Caco-2 (cell line): ENCODE data around the gene COL25A1. TPM values are rescaled to one million over a fixed set of nuclear protein-coding genes. Genes with fewer than 3 reads are reported as not detected.

Experiments
- BruUV-seq: library from RNA; stranded (reverse); fragments of 400-500 nt; replicated peaks from 2 replicates; lab custom pipeline; 2021; lab: Mats Ljungman, UMichigan
- CTCF ChIA-PET: fragments of 300-600 bp; sonication (Branson Sonifier 250); formaldehyde crosslinking; loops from one replicate; lab custom pipeline; 2022; ENCODE audit warnings: antibody characterized with exemption; lab: Charles Lee
- POLR2A ChIA-PET: fragments of 300-600 bp; sonication (Branson Sonifier 250); formaldehyde crosslinking; loops from one replicate; lab custom pipeline; 2022; ENCODE audit warnings: antibody characterized with exemption; lab: Charles Lee
- DNase-seq, 2 experiments: peaks; one replicate each; pipeline versions ENCODE4 v3.0.0 to v3.0.0-alpha.2; 2020 to 2022
- H3K27me3 ChIP-seq: replicated peaks from 2 replicates; pipeline ENCODE4 v1.6.0; 2011; ENCODE audit warnings: low read length; ENCODE audit not compliant: control insufficient read depth, insufficient read depth
- H3K36me3 ChIP-seq: 2 replicates; pipeline ENCODE4 v1.5.1; 2011; ENCODE audit warnings: low read length; ENCODE audit not compliant: control insufficient read depth, insufficient read depth
- H3K4me1 ChIP-seq: fragments of 250-450 bp; sonication (Bioruptor Pico); 2 replicates; pipeline ENCODE4 v1.5.1; 2020; ENCODE audit warnings: mild to moderate bottlenecking
- H3K4me3 ChIP-seq: 2 replicates; pipeline ENCODE4 v1.5.1; 2011; ENCODE audit warnings: low read depth, mild to moderate bottlenecking, control low read depth, low read length
- H3K9me3 ChIP-seq: fragments of 250-450 bp; sonication (Bioruptor Pico); 2 replicates; pipeline ENCODE4 v1.5.1; 2020; ENCODE audit warnings: mild to moderate bottlenecking, moderate library complexity
- H3K27ac Mint-ChIP-seq: one replicate; pipeline ENCODE4 v1.8.0; 2022; ENCODE audit warnings: mixed read lengths; ENCODE audit not compliant: unreplicated experiment
- H3K27me3 Mint-ChIP-seq: one replicate; pipeline ENCODE4 v1.8.0; 2022; ENCODE audit warnings: mixed read lengths; ENCODE audit not compliant: insufficient read depth, unreplicated experiment
- H3K36me3 Mint-ChIP-seq: one replicate; pipeline ENCODE4 v1.8.0; 2022; ENCODE audit warnings: mild to moderate bottlenecking, mixed read lengths; ENCODE audit not compliant: insufficient read depth, unreplicated experiment
- H3K4me1 Mint-ChIP-seq: one replicate; pipeline ENCODE4 v1.8.0; 2022; ENCODE audit warnings: low read depth, mixed read lengths; ENCODE audit not compliant: unreplicated experiment
- H3K4me3 Mint-ChIP-seq: one replicate; pipeline ENCODE4 v1.8.0; 2022; ENCODE audit warnings: mild to moderate bottlenecking, moderate library complexity, mixed read lengths; ENCODE audit not compliant: unreplicated experiment
- H3K9me3 Mint-ChIP-seq: one replicate; pipeline ENCODE4 v1.8.0; 2022; ENCODE audit warnings: mixed read lengths; ENCODE audit not compliant: unreplicated experiment
- CTCF ChIP-seq, 2 experiments: fragments of 200-600 bp in 1 of 2; IDR thresholded peaks; 1 replicate in 1 of 2; 2 replicates in 1 of 2; pipeline versions ENCODE4 v1.5.1 to v1.8.0; 2011 to 2022; ENCODE audit warnings: antibody characterized with exemption in 1 of 2, control low read depth in 1 of 2, inconsistent platforms in 1 of 2, low read depth in 1 of 2, low read length in 1 of 2, mild to moderate bottlenecking in 1 of 2, moderate library complexity in 1 of 2; ENCODE audit not compliant: insufficient read depth in 1 of 2, severe bottlenecking in 1 of 2, unreplicated experiment in 1 of 2
- intact Hi-C: fragments of 100-400 bp; cut with micrococcal nuclease; formaldehyde crosslinking; loops from one replicate; pipeline ENCODE4 v1.10.0; 2022; ENCODE audit not compliant: unreplicated experiment
- total RNA-seq: library from RNA; stranded (reverse); gene quantifications from 2 replicates; pipeline ENCODE4 v1.2.3, GENCODE V29; 2022

Gene COL25A1
- total RNA-seq, 1 experiment from 2014 or later = not detected

GRCh38 chr4:108772402-108772801 lies 530.1 kb downstream of the COL25A1 start:
- BruUV-seq = no TSS peak
- Mint-ChIP-seq H3K27ac (no peak overlapping the region), H3K27me3 (peaks cover 5% of the 10 kb centered on the region), H3K36me3 (no peaks in the 10 kb centered on the region), H3K4me3 (no peak overlapping the region), H3K4me1 (no peaks in the 10 kb centered on the region), H3K9me3 (no peaks in the 10 kb centered on the region)
- CTCF ChIA-PET = no interaction called here
- intact Hi-C loops = no loop called here
- H3K36me3 ChIP-seq = no peaks in the 10 kb centered on the region
- H3K27me3 ChIP-seq = no peaks in the 10 kb centered on the region
- POLR2A ChIA-PET = no interaction called here
- no peaks in the 10 kb centered on the region for H3K9me3 ChIP-seq
- no peak for DNase-seq
- no peak overlapping the region for H3K4me3 ChIP-seq
- TF ChIP-seq CTCF (IDR thresholded peaks at IDR 0.05; ENCODE audit: insufficient read depth in 1 of 2, low read depth in 1 of 2, low read length in 1 of 2, severe bottlenecking in 1 of 2, unreplicated experiment in 1 of 2) = no peak
- no peaks in the 10 kb centered on the region for H3K4me1 ChIP-seq

GRCh38 chr4:108766058-108766457 lies 536.4 kb downstream of the COL25A1 start:
- Mint-ChIP-seq H3K4me1 (peaks cover 7% of the 10 kb centered on the region), H3K27ac (no peak overlapping the region), H3K27me3 (peaks cover 13% of the 10 kb centered on the region), H3K36me3 (no peaks in the 10 kb centered on the region), H3K9me3 (no peaks in the 10 kb centered on the region), H3K4me3 (no peak overlapping the region)
- no peaks in the 10 kb centered on the region for H3K36me3 ChIP-seq
- POLR2A ChIA-PET = no interaction called here
- no peak for DNase-seq
- peaks cover 1% of the 10 kb centered on the region; the same call in 1 of the 2 replicates for H3K27me3 ChIP-seq
- BruUV-seq = no TSS peak
- no peak overlapping the region for H3K4me3 ChIP-seq
- intact Hi-C loops = no loop called here
- no peaks in the 10 kb centered on the region for H3K9me3 ChIP-seq
- no peak for TF ChIP-seq CTCF (IDR thresholded peaks at IDR 0.05; ENCODE audit: insufficient read depth in 1 of 2, low read depth in 1 of 2, low read length in 1 of 2, severe bottlenecking in 1 of 2, unreplicated experiment in 1 of 2)
- no peaks in the 10 kb centered on the region for H3K4me1 ChIP-seq
- CTCF ChIA-PET = no interaction called here

DNA sequence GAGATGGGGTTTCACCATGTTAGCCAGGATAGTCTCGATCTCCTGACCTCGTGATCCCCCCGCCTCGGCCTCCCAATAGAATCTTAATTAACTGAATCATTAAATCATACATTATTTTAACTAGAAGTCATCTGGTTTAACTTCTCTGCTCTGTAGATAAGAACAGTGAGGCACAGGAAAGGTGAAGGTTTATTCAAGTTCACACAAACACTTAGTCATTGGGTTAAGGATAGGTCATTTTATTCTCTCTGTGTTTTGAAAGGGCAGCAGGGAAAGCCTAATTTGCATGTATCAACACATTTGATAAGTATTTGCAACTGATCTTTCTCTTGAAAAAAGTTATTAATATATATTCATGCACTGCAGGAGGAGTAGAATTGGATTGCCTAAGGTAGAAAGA lies 538.5 kb downstream of the COL25A1 start:
- Mint-ChIP-seq H3K4me1 (peaks cover 7% of the 10 kb centered on the region), H3K27me3 (peaks cover 13% of the 10 kb centered on the region), H3K9me3 (no peaks in the 10 kb centered on the region), H3K4me3 (no peak overlapping the region), H3K36me3 (no peaks in the 10 kb centered on the region), H3K27ac (no peak overlapping the region)
- ChIA-PET CTCF (no interaction called here), POLR2A (no interaction called here)
- no peak for DNase-seq
- Histone ChIP-seq H3K27me3 (peaks cover 1% of the 10 kb centered on the region; the same call in 1 of the 2 replicates), H3K4me3 (no peak overlapping the region), H3K4me1 (no peaks in the 10 kb centered on the region), H3K36me3 (no peaks in the 10 kb centered on the region), H3K9me3 (no peaks in the 10 kb centered on the region)
- intact Hi-C loops = loop anchor here (5.0 kb wide), 1 partner anchor 82 kb away; no protein-coding TSS in a partner anchor
- no TSS peak for BruUV-seq
- no peak for TF ChIP-seq CTCF (IDR thresholded peaks at IDR 0.05; ENCODE audit: insufficient read depth in 1 of 2, low read depth in 1 of 2, low read length in 1 of 2, severe bottlenecking in 1 of 2, unreplicated experiment in 1 of 2)
